Right cardiac atrium (tissue), 5 donors: ENCODE data around the gene PTPRF. TPM values are rescaled to one million over a fixed set of nuclear protein-coding genes. Genes with fewer than 3 reads are reported as not detected.

Experiments used
- ATAC-seq, 2 donors: fragments of 200-7000 bp; cut with Tn5 transposase; one replicate each; pipeline versions ENCODE4 v1.8.0 to v1.9.1; 2020; ENCODE audit warnings: moderate library complexity in 2 of 2, mild to moderate bottlenecking in 1 of 2
- DNase-seq, 3 donors: peaks; one replicate each; pipeline ENCODE4 v3.0.0-alpha.2; 2020
- H3K27ac ChIP-seq: one replicate; pipeline ENCODE4 v1.5.1; 2013; ENCODE audit warnings: mild to moderate bottlenecking, low read length, control low read depth, moderate library complexity
- H3K27me3 ChIP-seq: one replicate; pipeline ENCODE4 v1.6.1; 2013; ENCODE audit not compliant: control insufficient read depth, insufficient read depth
- H3K4me1 ChIP-seq: one replicate; pipeline ENCODE4 v1.6.1; 2013; ENCODE audit warnings: low read length; ENCODE audit not compliant: control insufficient read depth, insufficient read depth
- H3K4me3 ChIP-seq: one replicate; pipeline ENCODE4 v1.5.1; 2013; ENCODE audit warnings: low read length, control low read depth
- H3K9me3 ChIP-seq: one replicate; pipeline ENCODE4 v1.6.1; 2013; ENCODE audit warnings: low read length; ENCODE audit not compliant: control insufficient read depth
- WGBS: extraction: QIAGEN DNeasy Blood & Tissue Kit; methylation state at CpG from one replicate; pipeline ENCODE4 v1.1.7; 2013; 5-methylcytosine and 5-hydroxymethylcytosine counted together
- intact Hi-C, 4 donors: fragments of 100-400 bp; cut with DNase I; formaldehyde crosslinking; loops; one replicate each; pipeline versions ENCODE4 v1.11.0 to v1.14.0; 2022 to 2023
- polyA plus RNA-seq: library from polyadenylated mRNA; stranded (reverse); fragments of 200-250 nt; gene quantifications from one replicate; pipeline ENCODE4 v1.2.3, GENCODE V29; 2013
- total RNA-seq, 4 donors: library from RNA; stranded (reverse); fragmentation: NEBNext Ultra II Directional; extraction: Animal tissue kit (Norgen Biotek cat#: 25700); gene quantifications; one replicate each; pipeline ENCODE4 v1.2.1, GENCODE V29; 2021
- donor health status: healthy with polysubstance abuse.
- donor health status: DM: no; HTN: yes; CAD: no.
- donor health status: DM: no; HTN: no; CAD: no.
- donor health status: DM: no; HTN: yes; CAD: no; lungs with severe emphysema.
- donor health status: DM: yes; HTN: yes; CAD: no.

Gene PTPRF
- total and polyA plus RNA-seq, 5 donors, result 5.1 to 19.7 (median 11.6) TPM

DNA sequence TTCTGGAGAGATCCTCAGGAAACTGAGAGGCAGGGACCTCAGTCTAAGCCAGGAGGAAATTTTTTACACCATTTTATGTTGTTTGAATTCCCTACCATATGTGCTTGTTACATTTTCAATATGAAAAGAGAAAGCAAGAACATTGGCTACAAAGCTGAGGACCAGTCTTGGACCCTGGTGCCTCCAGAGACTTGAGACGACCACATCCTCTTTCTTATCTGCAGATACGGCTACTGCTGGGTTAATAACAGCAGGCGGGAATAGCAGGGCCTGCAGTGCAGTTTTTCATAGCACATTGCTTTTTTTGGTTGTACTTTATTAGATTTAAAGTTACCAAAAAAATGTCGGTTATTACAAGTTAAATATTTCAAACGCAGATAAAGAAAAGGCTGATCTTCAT is 123.2 kb downstream of the PTPRF start:
- Histone ChIP-seq H3K9me3 (no peaks in the 10 kb centered on the region), H3K4me3 (no peak overlapping the region), H3K27me3 (no peaks in the 10 kb centered on the region), H3K27ac (no peak overlapping the region), H3K4me1 (peaks cover 5% of the 10 kb centered on the region)
- intact Hi-C loops, result loop anchor here in 1 of 4 donors (10.0 kb wide), 1 partner anchor 129 kb away; no protein-coding TSS in a partner anchor
- no peak for DNase-seq
- ATAC-seq, result no peak
- WGBS, result 64% methylated on average over 5 of the region's 5 CpGs

DNA sequence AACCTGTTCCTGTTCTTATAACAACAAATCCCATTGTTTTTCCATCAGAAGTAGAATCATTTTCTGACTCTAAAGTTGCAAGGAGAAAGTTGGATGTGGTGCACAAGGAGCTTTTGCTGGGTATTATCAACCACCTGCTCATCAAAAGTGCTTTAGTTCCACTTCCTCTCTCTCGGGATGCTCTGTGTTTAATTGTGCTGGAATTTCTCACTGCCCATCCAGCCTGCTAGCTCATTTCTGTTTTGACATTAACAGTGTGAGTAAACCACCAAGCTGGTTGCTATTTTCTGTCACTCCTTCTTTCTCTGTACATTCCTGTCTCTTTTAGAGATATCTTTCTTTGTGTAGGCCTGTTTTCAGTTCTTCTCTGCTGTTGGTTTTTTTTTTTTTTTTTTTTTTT is 125.3 kb downstream of the PTPRF start:
- DNase-seq, result no peak
- Histone ChIP-seq H3K27me3 (no peaks in the 10 kb centered on the region), H3K27ac (no peak overlapping the region), H3K4me3 (no peak overlapping the region), H3K9me3 (no peaks in the 10 kb centered on the region), H3K4me1 (peaks cover 5% of the 10 kb centered on the region)
- WGBS, result 50% methylated on average over 1 of the region's 1 CpG
- intact Hi-C loops, result loop anchor here in 1 of 4 donors (10.0 kb wide), 1 partner anchor 131 kb away; no protein-coding TSS in a partner anchor
- no peak for ATAC-seq

DNA sequence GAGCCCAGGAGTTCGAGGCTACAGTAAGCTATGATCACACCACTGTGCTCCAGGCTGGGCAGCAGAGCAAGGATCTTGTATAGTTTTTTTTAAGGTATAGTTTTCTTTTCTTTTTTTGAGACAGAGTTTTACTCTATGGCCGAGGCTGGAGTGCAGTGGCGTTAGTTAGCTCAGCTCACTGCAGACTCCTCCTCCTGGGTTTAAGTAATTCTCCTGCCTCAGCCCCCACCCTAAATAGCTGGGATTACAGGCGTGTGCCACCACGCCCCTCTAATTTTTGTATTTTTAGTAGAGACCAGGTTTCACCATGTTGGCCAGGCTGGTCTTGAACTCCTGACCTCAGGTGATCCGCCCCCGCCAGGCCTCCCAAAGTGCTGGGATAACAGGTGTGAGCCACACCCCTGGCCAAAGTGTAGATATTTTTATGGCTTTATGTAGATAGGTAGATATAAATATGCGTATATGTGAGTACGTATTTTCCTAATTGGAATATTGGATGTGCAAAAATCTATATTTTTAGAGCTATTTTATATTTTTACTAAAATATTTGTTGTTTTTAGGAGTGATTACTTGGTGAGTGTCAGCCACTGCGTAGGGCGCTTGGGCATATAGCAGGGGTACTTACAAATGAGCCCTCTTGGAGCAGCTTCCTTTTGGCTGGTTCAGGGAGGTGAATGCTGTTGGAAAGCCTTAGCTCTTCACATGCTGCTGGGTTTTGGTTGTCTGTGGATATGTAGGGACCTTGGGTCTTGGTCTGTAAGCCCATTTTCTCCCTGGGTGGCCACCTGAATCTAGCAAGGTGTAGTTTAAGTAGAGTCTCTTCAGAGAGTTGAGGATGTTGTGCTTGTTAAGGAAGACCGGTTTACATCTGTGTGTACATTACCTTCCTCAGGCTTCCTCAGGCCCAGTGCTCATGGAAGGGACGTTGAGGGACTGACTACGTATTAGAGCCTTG is 128.8 kb downstream of the PTPRF start:
- Histone ChIP-seq H3K4me3 (no peak overlapping the region), H3K27ac (no peak overlapping the region), H3K4me1 (no peaks in the 10 kb centered on the region), H3K9me3 (no peaks in the 10 kb centered on the region), H3K27me3 (no peaks in the 10 kb centered on the region)
- 91% methylated on average over 14 of the region's 14 CpGs for WGBS
- ATAC-seq (no peak), DNase-seq (no peak)
- intact Hi-C loops, result loop anchor here in 1 of 4 donors (10.0 kb wide), 1 partner anchor 135 kb away; no protein-coding TSS in a partner anchor

DNA sequence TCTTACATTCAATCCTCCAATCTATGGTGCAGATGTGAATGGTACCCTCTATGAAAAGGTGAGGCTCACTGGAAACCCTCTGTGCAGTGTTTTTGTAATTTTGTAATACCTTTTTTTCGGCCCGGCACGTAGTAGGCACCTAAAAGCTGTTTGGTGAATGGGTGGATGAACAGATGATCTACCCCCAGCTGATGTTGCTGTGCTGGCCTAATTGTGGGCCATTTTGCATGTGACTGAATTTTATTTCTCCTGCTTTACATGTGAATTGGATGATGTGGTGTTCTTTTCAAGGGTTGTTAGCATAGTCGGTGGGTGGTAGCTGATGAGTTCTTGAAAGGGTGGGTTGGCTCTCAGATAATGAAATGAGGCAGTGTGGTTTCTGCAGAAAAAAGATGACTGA is 129.7 kb downstream of the PTPRF start:
- no peaks in the 10 kb centered on the region for H3K9me3 ChIP-seq
- WGBS, result 80% methylated on average over 4 of the region's 4 CpGs
- no peak overlapping the region for H3K27ac ChIP-seq
- ATAC-seq (no peak), DNase-seq (no peak)
- no peak overlapping the region for H3K4me3 ChIP-seq
- H3K4me1 ChIP-seq, result no peaks in the 10 kb centered on the region
- H3K27me3 ChIP-seq, result no peaks in the 10 kb centered on the region
- intact Hi-C loops, result no loop called here

DNA sequence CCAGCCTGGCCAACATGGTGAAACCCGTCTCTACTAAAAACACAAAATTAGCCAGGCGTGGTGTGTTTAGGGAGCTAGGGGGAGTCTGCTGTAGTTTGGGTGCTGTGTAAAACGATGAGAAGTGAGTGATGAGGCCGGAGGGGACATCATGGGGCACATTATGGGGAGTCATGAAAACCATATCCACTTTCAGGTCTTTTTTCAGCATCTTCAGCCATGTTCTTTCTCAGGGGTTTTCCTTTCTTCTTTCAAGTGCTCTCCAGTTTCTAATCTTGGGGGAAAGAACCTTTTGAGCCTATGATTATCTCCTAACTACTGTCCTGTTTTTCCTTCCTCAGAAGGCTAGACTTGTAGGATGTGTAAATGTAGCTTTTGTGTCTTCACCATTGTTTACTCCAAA is 133.7 kb downstream of the PTPRF start:
- ATAC-seq (no peak), DNase-seq (no peak)
- Histone ChIP-seq H3K4me1 (no peaks in the 10 kb centered on the region), H3K27ac (no peak overlapping the region), H3K9me3 (no peaks in the 10 kb centered on the region), H3K27me3 (no peaks in the 10 kb centered on the region), H3K4me3 (no peak overlapping the region)
- WGBS, result 87% methylated on average over 4 of the region's 4 CpGs
- intact Hi-C loops, result no loop called here

DNA sequence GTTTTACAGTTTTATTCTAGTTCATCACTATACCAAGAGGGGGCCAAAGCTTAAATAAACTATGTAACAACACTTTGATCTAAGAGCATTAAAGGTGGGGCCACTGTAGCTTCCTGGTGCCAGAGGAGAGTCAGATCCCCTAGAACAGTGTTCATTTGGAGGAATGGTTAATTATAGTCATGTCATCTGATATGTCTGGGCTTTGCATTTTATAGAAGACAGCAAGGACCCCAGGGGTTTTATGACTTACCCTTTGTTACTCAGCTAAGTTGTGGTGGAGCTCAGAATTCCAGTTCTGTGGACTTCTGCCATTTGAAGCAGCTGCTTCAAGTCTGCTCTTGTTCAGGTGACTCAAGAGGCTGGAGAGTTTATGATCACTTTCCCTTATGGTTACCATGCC is 135.9 kb downstream of the PTPRF start:
- Histone ChIP-seq H3K9me3 (no peaks in the 10 kb centered on the region), H3K27ac (no peak overlapping the region), H3K27me3 (no peaks in the 10 kb centered on the region), H3K4me3 (no peak overlapping the region), H3K4me1 (no peaks in the 10 kb centered on the region)
- ATAC-seq (no peak), DNase-seq (no peak)
- intact Hi-C loops, result no loop called here

DNA sequence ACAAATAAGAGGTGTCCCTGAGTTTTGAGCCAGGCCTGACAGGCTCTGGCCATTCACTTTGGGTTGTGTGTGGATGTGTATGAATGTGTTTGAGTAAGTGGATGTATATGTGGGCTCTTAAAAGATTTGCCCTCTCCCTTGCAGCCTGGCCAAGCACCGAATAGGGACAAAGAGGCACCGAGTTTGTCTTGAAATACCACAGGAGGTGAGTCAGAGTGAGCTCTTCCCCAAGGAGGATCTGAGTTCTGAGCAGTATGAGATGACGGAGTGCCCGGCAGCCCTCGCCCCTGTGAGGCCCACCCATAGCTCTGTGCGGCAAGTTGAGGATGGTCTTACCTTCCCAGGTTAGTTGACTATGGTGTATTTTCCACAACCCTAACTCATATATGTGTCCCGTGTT is 138.3 kb downstream of the PTPRF start:
- Histone ChIP-seq H3K4me3 (no peak overlapping the region), H3K27me3 (no peaks in the 10 kb centered on the region), H3K27ac (no peak overlapping the region), H3K9me3 (no peaks in the 10 kb centered on the region), H3K4me1 (no peaks in the 10 kb centered on the region)
- no peak for ATAC-seq
- no peak for DNase-seq
- intact Hi-C loops, result no loop called here
- WGBS, result 92% methylated on average over 7 of the region's 7 CpGs

DNA sequence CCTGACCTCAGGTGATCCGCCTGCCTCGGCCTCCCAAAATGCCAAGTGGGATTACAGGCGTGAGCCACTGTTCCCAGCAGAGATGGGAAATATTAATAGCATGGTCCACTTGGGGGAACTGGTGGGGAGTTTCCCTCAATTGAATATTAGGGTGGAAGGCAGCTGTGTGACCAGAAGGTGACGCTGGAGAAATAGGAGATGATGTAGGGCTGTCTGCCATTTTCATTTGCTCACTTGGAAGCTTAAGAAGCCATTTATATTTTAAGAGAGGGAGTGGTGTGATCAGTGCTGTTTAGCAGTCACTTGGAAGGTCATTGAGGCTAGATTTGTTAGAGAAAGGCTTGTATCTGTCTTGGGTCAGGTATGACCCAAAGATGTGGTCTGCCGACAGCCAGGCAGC is 139.2 kb downstream of the PTPRF start:
- H3K27ac ChIP-seq, result no peak overlapping the region
- WGBS, result 91% methylated on average over 5 of the region's 5 CpGs
- H3K9me3 ChIP-seq, result no peaks in the 10 kb centered on the region
- ATAC-seq, result no peak
- no peak for DNase-seq
- H3K4me3 ChIP-seq, result no peak overlapping the region
- intact Hi-C loops, result no loop called here
- no peaks in the 10 kb centered on the region for H3K4me1 ChIP-seq
- no peaks in the 10 kb centered on the region for H3K27me3 ChIP-seq

DNA sequence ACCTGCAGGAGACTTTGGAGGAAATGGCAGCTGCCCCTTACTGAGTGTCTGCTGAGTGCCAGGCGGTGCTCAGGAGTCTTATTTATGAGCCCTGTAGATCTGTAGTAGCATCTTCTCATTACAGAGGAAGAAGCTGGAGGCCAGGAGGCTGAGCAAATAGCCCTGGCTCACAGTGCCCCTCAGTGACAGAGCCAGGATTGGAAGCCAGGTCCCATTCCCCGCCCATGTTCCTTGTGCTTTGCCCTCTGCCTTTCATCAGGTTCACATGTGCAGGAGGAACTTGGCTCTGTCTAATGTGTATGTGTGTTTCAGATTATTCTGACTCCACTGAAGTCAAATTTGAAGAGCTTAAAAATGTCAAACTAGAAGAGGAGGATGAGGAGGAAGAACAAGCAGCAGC is 140.5 kb downstream of the PTPRF start:
- ATAC-seq (no peak), DNase-seq (no peak)
- Histone ChIP-seq H3K27me3 (no peaks in the 10 kb centered on the region), H3K4me3 (no peak overlapping the region), H3K27ac (no peak overlapping the region), H3K4me1 (no peaks in the 10 kb centered on the region), H3K9me3 (no peaks in the 10 kb centered on the region)
- WGBS, result 96% methylated on average over 2 of the region's 2 CpGs
- intact Hi-C loops, result no loop called here

DNA sequence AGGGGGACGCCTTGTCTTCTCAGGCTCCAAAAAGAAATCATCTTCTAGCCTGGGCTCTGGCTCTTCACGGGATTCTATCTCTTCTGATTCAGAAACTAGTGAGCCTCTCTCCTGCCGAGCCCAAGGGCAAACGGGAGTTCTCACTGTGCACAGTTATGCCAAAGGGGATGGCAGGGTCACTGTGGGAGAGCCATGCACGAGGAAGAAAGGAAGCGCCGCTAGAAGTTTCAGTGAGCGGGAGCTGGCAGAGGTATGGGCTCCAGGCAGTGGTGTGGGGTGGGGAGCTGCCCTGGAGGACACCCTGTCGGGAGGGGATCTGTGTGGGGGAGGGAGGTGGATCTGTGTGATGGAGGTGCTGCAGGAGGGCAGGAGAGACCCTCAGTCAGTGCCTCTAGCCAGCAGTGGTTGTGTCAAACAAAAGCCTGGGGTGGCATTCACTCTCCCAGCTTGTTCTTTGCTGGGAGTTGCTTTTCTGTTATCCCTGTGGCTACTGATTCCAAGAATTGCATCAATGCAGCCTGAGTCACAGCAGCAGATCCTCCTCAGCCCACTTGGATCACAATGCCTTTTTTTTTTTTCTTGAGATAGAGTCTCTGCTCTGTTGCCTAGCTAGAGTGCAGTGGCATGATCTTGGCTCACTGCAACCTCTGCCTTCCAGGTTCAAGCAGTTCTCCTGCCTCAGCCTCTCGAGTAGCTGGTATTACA is 141.1 kb downstream of the PTPRF start:
- Histone ChIP-seq H3K9me3 (no peaks in the 10 kb centered on the region), H3K27ac (no peak overlapping the region), H3K4me1 (no peaks in the 10 kb centered on the region), H3K4me3 (no peak overlapping the region), H3K27me3 (no peaks in the 10 kb centered on the region)
- 83% methylated on average over 10 of the region's 10 CpGs for WGBS
- intact Hi-C loops, result no loop called here
- DNase-seq, result no peak
- ATAC-seq, result peak; percentile 26 to 39

DNA sequence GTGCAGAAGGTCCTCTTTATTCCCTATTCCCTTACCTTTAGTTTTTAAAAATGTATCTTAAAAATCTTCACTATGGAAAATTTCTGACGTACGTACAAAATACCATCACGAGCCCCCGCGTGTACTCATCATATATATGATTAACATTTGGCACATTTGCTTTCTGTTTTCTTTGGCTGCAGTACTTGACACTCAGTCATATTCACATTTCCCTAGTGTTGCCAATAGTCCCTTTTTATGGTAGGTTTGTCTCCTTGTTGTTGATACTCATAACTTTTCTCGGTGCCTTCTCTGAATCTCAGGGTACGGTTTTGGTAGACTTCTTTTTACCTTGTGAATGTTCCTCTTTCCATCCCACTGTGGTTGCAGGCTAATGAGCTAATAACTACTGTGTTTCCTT is 142.6 kb downstream of the PTPRF start:
- no peaks in the 10 kb centered on the region for H3K9me3 ChIP-seq
- intact Hi-C loops, result no loop called here
- no peaks in the 10 kb centered on the region for H3K27me3 ChIP-seq
- no peak overlapping the region for H3K27ac ChIP-seq
- DNase-seq (no peak), ATAC-seq (no peak)
- H3K4me1 ChIP-seq, result no peaks in the 10 kb centered on the region
- H3K4me3 ChIP-seq, result no peak overlapping the region
- WGBS, result 87% methylated on average over 7 of the region's 7 CpGs
